ENCODE results near the gene ZNF791.
"Not testable (repeated sequence)": the region's sequence is repeated elsewhere in the genome, so short reads cannot be mapped to it uniquely, and the experiment has no call there.

The ZNF791 gene

GRCh38 chr19:12636631-12637030 lies 25.9 kb downstream of the ZNF791 start:
- no peak for TF ChIP-seq CTCF (conservative IDR thresholded peaks at IDR 0.05; ENCODE audit: low read depth, low read length)
- DNase-seq (ENCODE audit: low read depth), result no peak
- H3K4me3 ChIP-seq (ENCODE audit: low read length), result no peak overlapping the region

GRCh38 chr19:12638611-12639182 lies 28.0 kb downstream of the ZNF791 start:
- no peak for TF ChIP-seq CTCF (conservative IDR thresholded peaks at IDR 0.05; ENCODE audit: low read depth, low read length)
- no peak overlapping the region for H3K4me3 ChIP-seq (ENCODE audit: low read length)
- DNase-seq (ENCODE audit: low read depth), result no peak

- H3K4me3 ChIP-seq (ENCODE audit: low read length), result no peak overlapping the region
- DNase-seq (ENCODE audit: low read depth), result peak; percentile 26
- peak; percentile 76 for TF ChIP-seq CTCF (conservative IDR thresholded peaks at IDR 0.05; ENCODE audit: low read depth, low read length)
Measured at GRCh38 chr19:12639901-12640613, 29.3 kb downstream of the ZNF791 start.

- DNase-seq (ENCODE audit: low read depth), result no peak
- TF ChIP-seq CTCF (conservative IDR thresholded peaks at IDR 0.05; ENCODE audit: low read depth, low read length), result no peak
- no peak overlapping the region for H3K4me3 ChIP-seq (ENCODE audit: low read length)
Measured at GRCh38 chr19:12641456-12641855, 30.7 kb downstream of the ZNF791 start.

GRCh38 chr19:12642506-12642905 lies 31.8 kb downstream of the ZNF791 start:
- H3K4me3 ChIP-seq (ENCODE audit: low read length), result no peak overlapping the region
- no peak for TF ChIP-seq CTCF (conservative IDR thresholded peaks at IDR 0.05; ENCODE audit: low read depth, low read length)
- DNase-seq (ENCODE audit: low read depth), result no peak

- H3K4me3 ChIP-seq (ENCODE audit: low read length); DNase-seq (ENCODE audit: low read depth): not testable (repeated sequence)
Measured at GRCh38 chr19:12643716-12644115, 33.0 kb downstream of the ZNF791 start.

- no peak overlapping the region for H3K4me3 ChIP-seq (ENCODE audit: low read length)
- no peak for DNase-seq (ENCODE audit: low read depth)
- no peak for TF ChIP-seq CTCF (conservative IDR thresholded peaks at IDR 0.05; ENCODE audit: low read depth, low read length)
Measured at GRCh38 chr19:12646551-12646950, 35.8 kb downstream of the ZNF791 start.
